ENCODE measurements around the gene HSD17B2.

GRCh38 chr16:82055117-82055516, 20.1 kb downstream of the HSD17B2 start:
- TF ChIP-seq CTCF (IDR thresholded peaks at IDR 0.05) (no peak), POLR2A (IDR thresholded peaks at IDR 0.05) (no peak), POLR2AphosphoS5 (IDR thresholded peaks at IDR 0.05) (no peak)
